ENCODE results near the gene RANBP17.

RANBP17 gene

DNA sequence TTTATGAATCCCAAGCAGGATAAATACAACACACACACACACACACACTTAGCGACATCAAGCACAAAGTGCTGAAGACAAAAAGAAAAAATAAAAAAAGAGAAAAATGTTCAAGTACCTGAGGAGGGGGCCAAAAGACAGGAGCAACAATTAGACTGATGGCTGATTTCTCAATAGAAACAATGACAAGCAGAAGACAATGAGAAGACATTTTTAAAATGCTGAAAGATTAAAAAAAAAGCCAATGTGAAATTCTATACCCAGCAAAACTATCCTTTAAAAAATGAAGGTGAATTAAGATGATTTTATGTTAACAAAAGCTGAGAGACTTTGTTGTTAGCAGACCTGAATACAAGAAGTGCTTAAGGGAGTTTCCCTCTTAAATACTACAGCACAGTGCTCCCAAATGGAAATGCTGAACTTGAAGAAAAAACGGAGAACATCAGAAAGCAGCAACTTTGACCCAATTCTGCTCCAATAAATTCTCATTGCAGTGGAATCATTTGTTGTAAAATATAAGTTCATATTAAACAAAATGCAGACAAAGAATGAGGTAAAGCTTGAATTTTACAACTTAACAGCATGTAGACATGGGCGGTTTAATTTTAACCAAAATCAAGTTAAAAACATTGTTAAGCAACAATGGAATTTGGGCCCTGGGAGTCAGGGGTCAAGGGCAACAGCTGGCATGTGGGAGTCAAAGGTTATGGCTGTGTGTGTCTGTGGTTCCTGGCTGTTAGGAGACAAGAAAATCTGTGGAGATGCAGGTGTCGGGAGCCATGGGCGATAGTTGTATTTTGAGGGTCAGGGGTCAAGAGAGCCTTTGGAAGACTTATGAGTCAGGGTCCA is 776 bp upstream of the RANBP17 start:
- no peak overlapping the region for H3K27ac ChIP-seq (replicated peaks)
- TF ChIP-seq POLR2AphosphoS5 (IDR thresholded peaks at IDR 0.05; ENCODE audit: low read depth) = no peak
- TF ChIP-seq GABPA (IDR thresholded peaks at IDR 0.05; ENCODE audit: low read depth) = no peak
- TF ChIP-seq, protein P1, sequence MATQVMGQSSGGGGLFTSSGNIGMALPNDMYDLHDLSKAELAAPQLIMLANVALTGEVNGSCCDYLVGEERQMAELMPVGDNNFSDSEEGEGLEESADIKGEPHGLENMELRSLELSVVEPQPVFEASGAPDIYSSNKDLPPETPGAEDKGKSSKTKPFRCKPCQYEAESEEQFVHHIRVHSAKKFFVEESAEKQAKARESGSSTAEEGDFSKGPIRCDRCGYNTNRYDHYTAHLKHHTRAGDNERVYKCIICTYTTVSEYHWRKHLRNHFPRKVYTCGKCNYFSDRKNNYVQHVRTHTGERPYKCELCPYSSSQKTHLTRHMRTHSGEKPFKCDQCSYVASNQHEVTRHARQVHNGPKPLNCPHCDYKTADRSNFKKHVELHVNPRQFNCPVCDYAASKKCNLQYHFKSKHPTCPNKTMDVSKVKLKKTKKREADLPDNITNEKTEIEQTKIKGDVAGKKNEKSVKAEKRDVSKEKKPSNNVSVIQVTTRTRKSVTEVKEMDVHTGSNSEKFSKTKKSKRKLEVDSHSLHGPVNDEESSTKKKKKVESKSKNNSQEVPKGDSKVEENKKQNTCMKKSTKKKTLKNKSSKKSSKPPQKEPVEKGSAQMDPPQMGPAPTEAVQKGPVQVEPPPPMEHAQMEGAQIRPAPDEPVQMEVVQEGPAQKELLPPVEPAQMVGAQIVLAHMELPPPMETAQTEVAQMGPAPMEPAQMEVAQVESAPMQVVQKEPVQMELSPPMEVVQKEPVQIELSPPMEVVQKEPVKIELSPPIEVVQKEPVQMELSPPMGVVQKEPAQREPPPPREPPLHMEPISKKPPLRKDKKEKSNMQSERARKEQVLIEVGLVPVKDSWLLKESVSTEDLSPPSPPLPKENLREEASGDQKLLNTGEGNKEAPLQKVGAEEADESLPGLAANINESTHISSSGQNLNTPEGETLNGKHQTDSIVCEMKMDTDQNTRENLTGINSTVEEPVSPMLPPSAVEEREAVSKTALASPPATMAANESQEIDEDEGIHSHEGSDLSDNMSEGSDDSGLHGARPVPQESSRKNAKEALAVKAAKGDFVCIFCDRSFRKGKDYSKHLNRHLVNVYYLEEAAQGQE (IDR thresholded peaks at IDR 0.05; ENCODE audit: insufficient replicate concordance, low read depth) = no peak
- no peak for TF ChIP-seq SPI1 (IDR thresholded peaks at IDR 0.05; ENCODE audit: borderline replicate concordance, low read depth)
- TF ChIP-seq CTCF (IDR thresholded peaks at IDR 0.05; ENCODE audit: insufficient read depth, low read length) = no peak
- H3K27me3 ChIP-seq (ENCODE audit: insufficient read depth, poor library complexity, severe bottlenecking) = peaks cover 21% of the 10 kb centered on the region
- H3K4me3 ChIP-seq (replicated peaks; ENCODE audit: insufficient read depth, low read length) = no peak overlapping the region
- DNase-seq (ENCODE audit: low read depth in 1 of 2, low spot score in 1 of 2) = no peak

DNA sequence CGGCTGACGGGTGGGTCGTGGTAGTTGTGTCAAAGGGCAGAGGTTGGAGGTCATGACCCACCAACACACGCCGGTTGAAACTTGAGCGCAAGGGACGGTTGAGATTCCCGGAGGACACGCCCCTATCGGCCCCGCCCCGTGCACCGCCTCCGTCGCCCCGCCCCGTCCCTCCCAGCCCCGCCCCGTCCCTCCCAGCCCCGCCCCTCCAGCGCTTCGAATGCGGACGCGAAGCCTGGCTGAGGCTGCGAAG is 226 bp upstream of the RANBP17 start:
- H3K27me3 ChIP-seq (ENCODE audit: insufficient read depth, poor library complexity, severe bottlenecking) = peaks cover 21% of the 10 kb centered on the region
- H3K27ac ChIP-seq (replicated peaks) = no peak overlapping the region
- H3K4me3 ChIP-seq (replicated peaks; ENCODE audit: insufficient read depth, low read length) = peak overlapping the region; percentile 54; the same call in 1 of the 2 replicates
- no peak for DNase-seq (ENCODE audit: low read depth in 1 of 2, low spot score in 1 of 2)
- no peak for TF ChIP-seq SPI1 (IDR thresholded peaks at IDR 0.05; ENCODE audit: borderline replicate concordance, low read depth)
- TF ChIP-seq POLR2AphosphoS5 (IDR thresholded peaks at IDR 0.05; ENCODE audit: low read depth) = no peak
- TF ChIP-seq, protein P1 (IDR thresholded peaks at IDR 0.05; ENCODE audit: insufficient replicate concordance, low read depth) = no peak
- no peak for TF ChIP-seq CTCF (IDR thresholded peaks at IDR 0.05; ENCODE audit: insufficient read depth, low read length)
- TF ChIP-seq GABPA (IDR thresholded peaks at IDR 0.05; ENCODE audit: low read depth) = no peak

- TF ChIP-seq POLR2AphosphoS5 (IDR thresholded peaks at IDR 0.05; ENCODE audit: low read depth) (no peak), CTCF (IDR thresholded peaks at IDR 0.05; ENCODE audit: insufficient read depth, low read length) (no peak), GABPA (IDR thresholded peaks at IDR 0.05; ENCODE audit: low read depth) (no peak), SPI1 (IDR thresholded peaks at IDR 0.05; ENCODE audit: borderline replicate concordance, low read depth) (no peak)
- TF ChIP-seq, protein P1 (IDR thresholded peaks at IDR 0.05; ENCODE audit: insufficient replicate concordance, low read depth) = no peak
- DNase-seq (ENCODE audit: low read depth in 1 of 2, low spot score in 1 of 2) = no peak
- Histone ChIP-seq H3K27ac (replicated peaks) (no peak overlapping the region), H3K27me3 (ENCODE audit: insufficient read depth, poor library complexity, severe bottlenecking) (peaks cover 21% of the 10 kb centered on the region), H3K4me3 (replicated peaks; ENCODE audit: insufficient read depth, low read length) (no peak overlapping the region)
Measured at GRCh38 chr5:170863646-170864045, 1.8 kb downstream of the RANBP17 start.

Data from HL-60 (cell line).